Measurements from ENCODE around the gene KCNK7. TPM values are rescaled to one million over a fixed set of nuclear protein-coding genes. Genes with fewer than 3 reads are reported as not detected.

Gene KCNK7
- polyA plus RNA-seq, 1 of the 3 experiments (the other 2 are of a cell fraction) = 0.58 TPM

- peaks cover 14% of the 10 kb centered on the region for H4K20me1 ChIP-seq (ENCODE audit: insufficient read depth)
- 4% methylated on average over 15 of the region's 19 CpGs for WGBS (ENCODE audit: low lambda C conversion rate)
- peak overlapping the region; percentile 87 for H3K9ac ChIP-seq
- H3K4me2 ChIP-seq = peak overlapping the region; percentile 91
- ChIA-PET POLR2A (interaction anchor here (1.0 to 3.3 kb wide), 5 partner anchors 11 to 60 kb away, joined by 3 to 12 read pairs (median 3); partner anchors contain the start of genes FAM89B, MALAT1 and ZNRD2), CTCF (interaction anchor here (0.5 to 6.4 kb wide), 4 partner anchors 12 to 139 kb away, joined by 3 to 69 read pairs (median 36); partner anchors contain the start of genes FAM89B and ZNRD2)
- H3K27ac ChIP-seq (ENCODE audit: low read depth in 2 of 2, low read length in 1 of 2) = peak overlapping the region; percentile 97
- DNase-seq = peak; percentile 70
- H3K4me1 ChIP-seq (ENCODE audit: control insufficient read depth in 1 of 2, insufficient read depth in 2 of 2, low read depth in 1 of 2, low read length in 1 of 2) = peaks cover 53 to 67% of the 10 kb centered on the region in 2 experiments
- peaks cover 51% of the 10 kb centered on the region for H3F3A ChIP-seq (replicated peaks; ENCODE audit: insufficient read depth)
- H2AFZ ChIP-seq (ENCODE audit: low read depth) = 0 out of 2 replicates have a peak overlapping the region, but pooled peaks have one; percentile 37
- H3K27me3 ChIP-seq (ENCODE audit: insufficient read depth) = no peaks in the 10 kb centered on the region
- no peaks in the 10 kb centered on the region for H3K9me3 ChIP-seq
- H3K4me3 ChIP-seq (ENCODE audit: low read depth in 2 of 2, low read length in 1 of 2) = peak overlapping the region; percentile 65 to 85
- TF ChIP-seq FOXJ3 (CRISPR knock-in tag; IDR thresholded peaks at IDR 0.05) = no peak
- no peak for TF ChIP-seq FOXM1 (IDR thresholded peaks at IDR 0.05; ENCODE audit: low read depth)
- no peak for TF ChIP-seq USF2 (IDR thresholded peaks at IDR 0.05; ENCODE audit: borderline replicate concordance, low read depth, low read length)
- peak; percentile 6 for TF ChIP-seq NFIC (IDR thresholded peaks at IDR 0.05; ENCODE audit: borderline replicate concordance)
- peak; percentile 36 for TF ChIP-seq CTCF (IDR thresholded peaks at IDR 0.05)
- TF ChIP-seq FOSL2 (IDR thresholded peaks at IDR 0.05; ENCODE audit: borderline replicate concordance, low read depth) = no peak
- TF ChIP-seq YY1 (IDR thresholded peaks at IDR 0.05; ENCODE audit: low read depth) = no peak
- peak in 1 of 2 experiments; percentile 40; a peak in 1 of 4 replicates for TF ChIP-seq EP300 (IDR thresholded peaks at IDR 0.05; ENCODE audit: borderline replicate concordance in 1 of 2, low read depth in 1 of 2, low read length in 1 of 2)
- no peak for TF ChIP-seq MAX (IDR thresholded peaks at IDR 0.05; ENCODE audit: low read depth)
- no peak for TF ChIP-seq RCOR1 (IDR thresholded peaks at IDR 0.05; ENCODE audit: low read length)
- TF ChIP-seq GATA2 (CRISPR knock-in tag; IDR thresholded peaks at IDR 0.05) = no peak
- no peak for TF ChIP-seq REST (IDR thresholded peaks at IDR 0.05; ENCODE audit: low read depth, low read length)
- TF ChIP-seq RXRA (IDR thresholded peaks at IDR 0.05; ENCODE audit: borderline replicate concordance, low read depth) = peak; percentile 26; the same call in 1 of the 2 replicates
- no peak for TF ChIP-seq POLR2AphosphoS5 (IDR thresholded peaks at IDR 0.05; ENCODE audit: low read depth, low read length)
- TF ChIP-seq GABPA (IDR thresholded peaks at IDR 0.05; ENCODE audit: low read depth) = no peak
- no peaks in the 10 kb centered on the region for H3K9me2 ChIP-seq
- no peaks in the 10 kb centered on the region for H3K36me3 ChIP-seq (replicated peaks in 1 of 2; ENCODE audit: control insufficient read depth in 1 of 2, insufficient read depth in 2 of 2, low read length in 1 of 2)
- H3K79me2 ChIP-seq (ENCODE audit: insufficient read depth) = peaks cover 43% of the 10 kb centered on the region
Measured at GRCh38 chr11:65558930-65559509, 36.6 kb downstream of the KCNK7 start.

Measured in SK-N-SH (cell line).